Measurements from ENCODE around the gene MEX3A. TPM values are rescaled to one million over a fixed set of nuclear protein-coding genes. Genes with fewer than 3 reads are reported as not detected.
"Not testable (repeated sequence)": the region's sequence is repeated elsewhere in the genome, so short reads cannot be mapped to it uniquely, and the experiment has no call there.

Gene MEX3A
- total RNA-seq = 10.5 and 11.6 TPM in 2 replicates

GRCh38 chr1:156082309-156083091 lies at the start of gene MEX3A:
Gene MEX3A (minus strand): TSS chr1:156082465. CDS start chr1:156081998, 467 bp downstream.
- DNase-seq (ENCODE audit: extremely low read depth, low read depth, low spot score) = no peak

GRCh38 chr1:156130578-156130942 lies 48.3 kb upstream of the MEX3A start:
- no peak for DNase-seq (ENCODE audit: extremely low read depth, low read depth, low spot score)

DNA sequence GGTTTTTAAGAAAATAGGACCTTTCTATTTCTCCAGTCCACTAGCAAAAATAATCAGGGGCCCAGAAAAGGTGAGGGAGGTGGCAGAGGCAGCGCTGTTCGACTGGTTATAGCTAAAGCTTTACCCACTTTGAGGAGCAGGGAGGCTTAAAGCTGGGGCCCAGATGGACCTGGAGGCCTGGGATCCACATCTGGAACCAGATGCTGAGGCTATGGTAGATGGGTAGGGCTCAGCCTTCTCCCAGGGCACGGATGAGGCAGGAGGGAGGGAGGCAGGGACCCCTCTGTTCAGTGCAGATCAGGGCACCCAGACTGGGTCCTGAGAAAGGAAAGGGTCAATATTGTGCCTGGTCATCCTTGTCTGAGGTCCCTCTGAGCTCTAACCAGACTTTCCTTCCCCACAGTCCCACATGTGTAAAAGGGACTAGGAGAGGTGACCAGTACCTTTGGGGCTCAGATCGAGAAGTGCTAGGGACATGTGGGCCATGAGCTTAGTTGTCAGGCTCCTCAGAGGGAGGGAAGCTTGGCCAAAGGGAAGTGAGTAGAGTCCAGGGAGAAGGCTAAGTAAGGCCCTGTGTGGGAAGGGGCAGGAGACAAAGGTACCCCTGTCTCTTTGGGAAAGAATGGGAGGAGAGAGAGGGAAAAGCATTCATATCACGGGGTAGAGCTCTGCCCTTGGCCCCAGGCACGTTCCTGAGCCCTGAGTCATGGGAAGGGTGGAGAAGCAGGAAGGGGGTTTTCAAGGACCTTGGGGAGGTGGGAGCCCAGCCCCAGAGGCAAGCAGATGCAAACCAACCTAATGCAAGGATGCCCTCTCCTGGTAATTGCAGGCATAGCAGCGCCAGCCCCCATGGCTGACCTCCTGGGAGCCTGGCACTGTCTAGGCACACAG lies 47.7 kb upstream of the MEX3A start:
- DNase-seq (ENCODE audit: extremely low read depth, low read depth, low spot score) = no peak

GRCh38 chr1:156128654-156129597 lies 46.7 kb upstream of the MEX3A start:
- no peak for DNase-seq (ENCODE audit: extremely low read depth, low read depth, low spot score)

DNA sequence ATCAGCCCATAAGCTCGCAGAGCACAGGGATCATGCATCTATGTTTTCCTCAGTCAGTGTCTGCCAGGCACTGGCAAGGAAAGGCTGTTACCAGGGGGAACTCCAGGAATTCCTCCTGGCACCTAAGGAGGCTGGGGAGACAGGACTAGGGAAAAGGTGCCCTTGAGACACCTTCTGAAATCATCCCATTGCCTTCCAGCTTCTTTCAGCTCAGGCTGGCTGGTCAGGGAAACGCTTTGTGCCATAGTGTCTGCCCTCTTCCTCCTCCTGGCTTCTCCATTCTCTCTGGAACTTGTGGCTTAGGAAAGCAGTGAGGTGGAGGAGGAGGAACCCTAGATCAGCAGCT lies 46.0 kb upstream of the MEX3A start:
- DNase-seq (ENCODE audit: extremely low read depth, low read depth, low spot score) = no peak

DNA sequence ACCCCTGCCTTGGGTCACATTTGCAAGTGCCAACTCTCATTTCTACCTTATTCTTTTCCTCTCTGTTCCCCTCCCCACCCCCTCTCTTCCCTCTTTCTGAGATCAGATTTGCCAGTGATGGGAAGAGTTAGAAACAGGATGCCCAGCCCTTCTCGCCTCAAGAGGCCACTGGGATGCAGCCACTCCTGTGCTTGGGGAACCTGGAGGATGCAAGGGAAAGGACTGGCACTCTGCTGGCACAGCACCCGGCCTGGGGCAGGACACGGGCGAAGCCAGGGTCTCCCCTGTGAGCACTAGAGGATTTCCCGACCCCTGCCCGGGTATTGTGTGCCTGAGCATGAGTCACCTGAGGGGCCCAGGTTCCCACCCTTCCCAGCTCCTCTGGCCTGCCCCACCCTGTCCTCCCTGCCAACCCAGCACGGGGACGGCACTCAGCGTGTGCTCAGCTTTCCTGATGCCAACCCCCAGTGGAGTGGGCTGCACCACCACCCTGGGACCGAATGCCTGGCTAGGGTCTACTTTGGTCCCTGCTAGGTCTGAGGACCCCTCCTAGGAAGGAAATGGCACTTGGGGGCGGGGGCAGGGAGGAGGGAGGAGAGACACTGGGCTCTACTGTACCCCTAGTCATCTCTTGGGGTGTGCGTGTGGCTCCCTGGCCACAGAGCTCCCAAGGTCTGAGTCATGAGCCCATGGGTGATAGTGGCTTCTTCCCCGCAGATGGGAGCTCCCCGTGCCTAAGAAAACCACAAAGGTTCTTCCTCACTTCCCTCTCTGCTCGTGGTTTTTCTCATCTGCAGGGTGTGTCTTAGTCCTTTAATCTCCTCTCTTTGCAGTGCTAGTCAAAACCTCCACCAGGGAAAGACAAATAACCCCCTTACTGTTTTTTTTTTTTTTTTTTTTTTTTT lies 44.6 kb upstream of the MEX3A start:
- DNase-seq (ENCODE audit: extremely low read depth, low read depth, low spot score) = no peak

- DNase-seq (ENCODE audit: extremely low read depth, low read depth, low spot score) = no peak
Observed at GRCh38 chr1:156126043-156126629, 43.9 kb upstream of the MEX3A start.

DNA sequence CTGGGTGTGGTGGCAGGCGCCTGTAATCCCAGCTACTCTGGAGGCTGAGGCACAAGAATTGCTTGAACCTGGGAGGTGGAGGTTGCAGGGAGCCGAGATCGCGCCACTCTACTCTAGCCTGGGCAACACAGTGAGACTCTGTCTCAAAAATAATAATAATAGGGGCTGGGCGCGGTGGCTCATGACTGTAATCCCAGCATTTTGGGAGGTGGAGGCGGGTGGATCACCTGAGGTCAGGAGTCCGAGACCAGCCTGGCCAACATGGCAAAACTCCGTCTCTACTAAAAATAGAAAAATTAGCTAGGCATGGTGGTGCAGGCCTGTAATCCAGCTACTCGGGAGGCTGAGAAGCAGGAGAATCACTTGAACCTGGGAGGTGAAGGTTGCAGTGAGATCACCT lies 43.3 kb upstream of the MEX3A start:
- DNase-seq (ENCODE audit: extremely low read depth, low read depth, low spot score) = not testable (repeated sequence)

GRCh38 chr1:156124557-156125483 lies 42.6 kb upstream of the MEX3A start:
- no peak for DNase-seq (ENCODE audit: extremely low read depth, low read depth, low spot score)

DNA sequence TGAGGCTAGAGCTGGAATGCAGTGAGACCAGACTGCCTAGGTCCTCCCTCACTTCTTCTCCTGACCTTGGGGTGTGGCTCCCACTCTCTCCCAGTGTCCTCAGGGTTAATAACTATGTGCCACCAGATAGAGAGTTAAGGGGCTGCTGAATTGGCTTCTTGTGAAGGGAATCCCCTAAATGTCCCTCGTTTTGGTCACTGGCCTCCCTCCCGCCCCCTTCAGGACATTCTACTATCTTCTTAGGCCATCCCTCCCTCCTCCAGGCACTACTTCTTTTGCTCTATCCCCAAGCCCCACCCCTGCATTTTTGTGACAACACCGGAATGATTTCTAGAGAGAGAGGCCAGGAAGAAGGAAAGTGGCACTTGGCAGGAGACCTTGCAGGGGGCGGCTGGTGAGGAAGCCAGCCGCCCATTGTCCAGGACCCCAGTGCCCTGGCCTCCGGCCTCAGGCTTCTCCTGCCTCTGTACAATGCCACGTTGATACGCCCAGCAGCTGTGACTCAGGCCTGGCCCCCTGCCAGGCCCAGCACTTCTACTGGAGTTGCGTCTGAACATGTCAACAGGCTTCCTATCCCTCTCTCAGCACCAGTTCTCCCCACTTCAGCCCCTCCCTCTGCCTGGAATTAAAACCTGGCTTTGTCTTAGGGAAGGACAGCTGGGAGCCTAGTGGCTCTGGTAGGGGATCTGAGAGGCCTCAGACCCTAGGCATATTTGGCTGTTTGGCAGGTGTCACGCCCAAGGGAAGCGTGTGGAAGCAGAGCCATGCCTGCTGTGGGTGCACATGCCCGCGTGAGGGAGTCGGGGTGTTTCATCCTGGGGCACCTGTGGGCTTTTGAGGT lies 41.3 kb upstream of the MEX3A start:
- DNase-seq (ENCODE audit: extremely low read depth, low read depth, low spot score) = no peak

GRCh38 chr1:156122519-156123355 lies 40.5 kb upstream of the MEX3A start:
- no peak for DNase-seq (ENCODE audit: extremely low read depth, low read depth, low spot score)

DNA sequence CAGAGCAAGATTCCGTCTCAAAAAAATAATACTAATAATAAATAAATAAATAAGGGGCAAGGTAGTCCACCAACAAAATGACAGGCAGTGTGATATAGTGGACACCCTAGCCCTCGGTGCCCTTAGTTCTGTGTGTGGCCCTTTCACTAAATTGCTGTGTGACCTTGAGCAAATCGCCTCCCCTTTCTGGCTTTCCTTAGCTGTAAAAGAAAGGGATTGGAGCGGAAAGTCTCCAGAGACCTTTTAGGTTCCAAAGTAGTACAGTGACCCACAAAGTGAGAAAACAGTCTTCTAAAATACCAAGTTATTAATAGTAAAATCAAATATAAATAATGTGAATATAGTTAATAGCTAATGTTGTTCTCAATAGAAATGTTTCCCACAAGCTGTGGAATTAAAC lies 39.8 kb upstream of the MEX3A start:
- DNase-seq (ENCODE audit: extremely low read depth, low read depth, low spot score) = no peak

DNA sequence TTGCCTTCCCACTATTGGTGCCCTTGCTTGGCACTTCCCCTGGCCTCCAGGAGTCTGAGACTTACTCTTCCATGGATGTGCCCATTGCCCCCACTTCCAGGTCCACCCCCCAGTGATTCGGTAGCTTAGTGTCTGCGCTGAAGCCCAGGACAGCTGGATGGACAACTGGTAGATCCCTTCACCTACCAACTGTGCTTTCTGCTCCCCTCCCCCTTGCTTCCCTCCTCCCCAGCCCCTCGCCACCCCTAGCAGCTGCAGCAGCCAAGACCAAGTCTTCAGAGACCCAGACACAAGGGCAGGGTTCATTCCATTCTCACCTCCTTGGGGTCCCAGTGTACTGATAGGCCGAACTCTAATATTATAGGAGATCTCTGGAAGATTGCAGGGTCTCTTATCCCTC lies 39.2 kb upstream of the MEX3A start:
- DNase-seq (ENCODE audit: extremely low read depth, low read depth, low spot score) = no peak

DNA sequence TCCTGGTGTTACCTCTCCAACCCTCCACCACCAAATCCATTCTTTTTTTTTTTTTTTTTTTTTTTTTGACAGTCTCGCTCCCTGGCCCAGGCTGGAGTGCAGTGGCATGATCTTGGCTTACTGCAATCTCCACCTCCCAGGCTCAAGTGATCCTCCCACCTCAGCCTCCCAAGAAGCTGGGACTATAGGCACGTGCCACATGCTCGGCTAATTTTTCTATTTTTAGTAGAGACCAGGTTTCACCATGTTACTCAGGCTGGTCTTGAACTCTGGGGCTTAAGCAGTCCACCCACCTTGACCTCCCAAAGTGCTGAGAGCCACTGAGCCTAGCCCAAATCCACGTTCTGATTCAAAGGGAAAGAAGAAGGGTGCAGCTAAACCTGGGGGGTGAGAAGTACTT lies 38.7 kb upstream of the MEX3A start:
- not testable (repeated sequence) for DNase-seq (ENCODE audit: extremely low read depth, low read depth, low spot score)

DNA sequence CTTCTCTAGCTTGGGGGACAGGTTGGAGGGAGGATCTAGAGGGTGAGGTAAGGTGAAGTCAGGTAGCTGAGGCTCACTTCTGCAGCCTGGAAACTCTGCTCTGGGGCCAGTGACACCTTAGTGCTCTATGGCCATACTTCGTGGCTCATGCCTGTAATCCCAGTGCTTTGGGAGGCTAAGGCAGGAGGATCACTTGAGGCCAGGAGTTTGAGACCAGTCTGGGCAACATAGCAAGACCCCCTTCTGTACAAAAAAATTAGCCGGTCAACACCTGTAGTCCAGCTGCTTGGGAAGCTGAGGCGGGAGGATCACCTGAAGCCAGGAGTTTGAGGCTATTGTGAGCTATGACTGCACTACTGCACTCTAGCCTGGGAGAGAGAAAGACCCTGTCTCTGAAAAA lies 38.1 kb upstream of the MEX3A start:
- DNase-seq (ENCODE audit: extremely low read depth, low read depth, low spot score) = no peak

- DNase-seq (ENCODE audit: extremely low read depth, low read depth, low spot score) = no peak
Observed at GRCh38 chr1:156119503-156120209, 37.4 kb upstream of the MEX3A start.
